ENCODE measurements around the gene GPRC5C.

The GPRC5C gene

GRCh38 chr17:74493331-74493833 lies 61.5 kb downstream of the GPRC5C start (continued):
- peak; percentile 99 for TF ChIP-seq SCRT2 (tag by site-specific recombination; IDR thresholded peaks at IDR 0.05)
- TF ChIP-seq MZF1 (tag by site-specific recombination; IDR thresholded peaks at IDR 0.05; ENCODE audit: borderline replicate concordance): no peak
- no peak for TF ChIP-seq AEBP2 (tag by site-specific recombination; IDR thresholded peaks at IDR 0.05; ENCODE audit: borderline replicate concordance)
- TF ChIP-seq ZNF561 (tag by site-specific recombination; IDR thresholded peaks at IDR 0.05; ENCODE audit: borderline replicate concordance): no peak
- TF ChIP-seq ZNF280C (tag by site-specific recombination; IDR thresholded peaks at IDR 0.05): no peak
- TF ChIP-seq ZNF560 (tag by site-specific recombination; IDR thresholded peaks at IDR 0.05; ENCODE audit: borderline replicate concordance): no peak
- no peak for TF ChIP-seq FEZF1 (tag by site-specific recombination; IDR thresholded peaks at IDR 0.05)
- TF ChIP-seq, protein P1, sequence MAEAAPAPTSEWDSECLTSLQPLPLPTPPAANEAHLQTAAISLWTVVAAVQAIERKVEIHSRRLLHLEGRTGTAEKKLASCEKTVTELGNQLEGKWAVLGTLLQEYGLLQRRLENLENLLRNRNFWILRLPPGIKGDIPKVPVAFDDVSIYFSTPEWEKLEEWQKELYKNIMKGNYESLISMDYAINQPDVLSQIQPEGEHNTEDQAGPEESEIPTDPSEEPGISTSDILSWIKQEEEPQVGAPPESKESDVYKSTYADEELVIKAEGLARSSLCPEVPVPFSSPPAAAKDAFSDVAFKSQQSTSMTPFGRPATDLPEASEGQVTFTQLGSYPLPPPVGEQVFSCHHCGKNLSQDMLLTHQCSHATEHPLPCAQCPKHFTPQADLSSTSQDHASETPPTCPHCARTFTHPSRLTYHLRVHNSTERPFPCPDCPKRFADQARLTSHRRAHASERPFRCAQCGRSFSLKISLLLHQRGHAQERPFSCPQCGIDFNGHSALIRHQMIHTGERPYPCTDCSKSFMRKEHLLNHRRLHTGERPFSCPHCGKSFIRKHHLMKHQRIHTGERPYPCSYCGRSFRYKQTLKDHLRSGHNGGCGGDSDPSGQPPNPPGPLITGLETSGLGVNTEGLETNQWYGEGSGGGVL (tag by site-specific recombination; IDR thresholded peaks at IDR 0.05): no peak
- TF ChIP-seq, protein P2, sequence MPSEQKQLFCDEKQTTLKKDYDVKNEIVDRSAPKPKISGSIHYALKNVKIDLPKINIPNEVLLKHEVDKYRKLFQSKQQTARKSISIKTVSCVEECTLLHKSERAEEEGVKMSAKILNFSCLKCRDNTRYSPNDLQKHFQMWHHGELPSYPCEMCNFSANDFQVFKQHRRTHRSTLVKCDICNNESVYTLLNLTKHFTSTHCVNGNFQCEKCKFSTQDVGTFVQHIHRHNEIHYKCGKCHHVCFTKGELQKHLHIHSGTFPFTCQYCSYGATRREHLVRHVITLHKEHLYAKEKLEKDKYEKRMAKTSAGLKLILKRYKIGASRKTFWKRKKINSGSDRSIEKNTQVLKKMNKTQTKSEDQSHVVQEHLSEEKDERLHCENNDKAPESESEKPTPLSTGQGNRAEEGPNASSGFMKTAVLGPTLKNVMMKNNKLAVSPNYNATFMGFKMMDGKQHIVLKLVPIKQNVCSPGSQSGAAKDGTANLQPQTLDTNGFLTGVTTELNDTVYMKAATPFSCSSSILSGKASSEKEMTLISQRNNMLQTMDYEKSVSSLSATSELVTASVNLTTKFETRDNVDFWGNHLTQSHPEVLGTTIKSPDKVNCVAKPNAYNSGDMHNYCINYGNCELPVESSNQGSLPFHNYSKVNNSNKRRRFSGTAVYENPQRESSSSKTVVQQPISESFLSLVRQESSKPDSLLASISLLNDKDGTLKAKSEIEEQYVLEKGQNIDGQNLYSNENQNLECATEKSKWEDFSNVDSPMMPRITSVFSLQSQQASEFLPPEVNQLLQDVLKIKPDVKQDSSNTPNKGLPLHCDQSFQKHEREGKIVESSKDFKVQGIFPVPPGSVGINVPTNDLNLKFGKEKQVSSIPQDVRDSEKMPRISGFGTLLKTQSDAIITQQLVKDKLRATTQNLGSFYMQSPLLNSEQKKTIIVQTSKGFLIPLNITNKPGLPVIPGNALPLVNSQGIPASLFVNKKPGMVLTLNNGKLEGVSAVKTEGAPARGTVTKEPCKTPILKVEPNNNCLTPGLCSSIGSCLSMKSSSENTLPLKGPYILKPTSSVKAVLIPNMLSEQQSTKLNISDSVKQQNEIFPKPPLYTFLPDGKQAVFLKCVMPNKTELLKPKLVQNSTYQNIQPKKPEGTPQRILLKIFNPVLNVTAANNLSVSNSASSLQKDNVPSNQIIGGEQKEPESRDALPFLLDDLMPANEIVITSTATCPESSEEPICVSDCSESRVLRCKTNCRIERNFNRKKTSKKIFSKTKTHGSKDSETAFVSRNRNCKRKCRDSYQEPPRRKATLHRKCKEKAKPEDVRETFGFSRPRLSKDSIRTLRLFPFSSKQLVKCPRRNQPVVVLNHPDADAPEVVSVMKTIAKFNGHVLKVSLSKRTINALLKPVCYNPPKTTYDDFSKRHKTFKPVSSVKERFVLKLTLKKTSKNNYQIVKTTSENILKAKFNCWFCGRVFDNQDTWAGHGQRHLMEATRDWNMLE (tag by site-specific recombination; conservative IDR thresholded peaks at IDR 0.05; ENCODE audit: low read depth): no peak
- TF ChIP-seq ZNF292 (tag by site-specific recombination; IDR thresholded peaks at IDR 0.05; ENCODE audit: borderline replicate concordance, low read depth): no peak
- no peak for TF ChIP-seq ZNF404 (tag by site-specific recombination; IDR thresholded peaks at IDR 0.05)
- TF ChIP-seq ZBTB8A (tag by site-specific recombination; IDR thresholded peaks at IDR 0.05): no peak
- no peak for TF ChIP-seq ZFP37 (tag by site-specific recombination; IDR thresholded peaks at IDR 0.05)
- no peak for TF ChIP-seq ZNF621 (tag by site-specific recombination; IDR thresholded peaks at IDR 0.05)
- no peak for TF ChIP-seq ZNF707 (tag by site-specific recombination; IDR thresholded peaks at IDR 0.05)
- peak; percentile 88 for TF ChIP-seq ZNF654 (tag by site-specific recombination; IDR thresholded peaks at IDR 0.05; ENCODE audit: low read depth)
